Stimulated activated CD4-positive, alpha-beta T cell treated with anti-CD3 and anti-CD28 coated beads, Interleukin-15, amount 100 ng/mL, for 24 hours (primary cell): Measurements from ENCODE around the gene CCR9.

Experiments used
- DNase-seq: peaks from one replicate; pipeline ENCODE4 v3.0.0-alpha.2; 2020

Gene CCR9

DNA sequence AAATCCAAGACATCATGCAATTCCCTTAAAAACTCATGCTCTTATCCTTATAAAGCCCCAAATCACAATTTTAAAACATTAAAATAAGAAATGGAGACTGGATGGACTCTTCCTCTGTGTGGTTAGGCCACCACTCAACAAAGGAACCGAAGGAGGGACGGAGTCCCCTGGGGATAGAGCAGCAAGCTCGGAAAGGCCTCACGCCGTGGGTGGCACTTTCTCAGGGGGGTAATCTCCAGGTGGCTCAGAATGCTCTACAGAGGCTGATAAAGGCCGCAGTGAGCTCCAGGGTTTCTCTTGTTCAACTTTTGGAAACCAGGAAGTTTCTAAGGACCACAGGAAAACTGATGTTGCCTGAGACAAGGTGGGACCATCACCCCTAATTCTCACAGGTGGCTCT, 23.2 kb downstream of the CCR9 start:
- DNase-seq = no peak

DNA sequence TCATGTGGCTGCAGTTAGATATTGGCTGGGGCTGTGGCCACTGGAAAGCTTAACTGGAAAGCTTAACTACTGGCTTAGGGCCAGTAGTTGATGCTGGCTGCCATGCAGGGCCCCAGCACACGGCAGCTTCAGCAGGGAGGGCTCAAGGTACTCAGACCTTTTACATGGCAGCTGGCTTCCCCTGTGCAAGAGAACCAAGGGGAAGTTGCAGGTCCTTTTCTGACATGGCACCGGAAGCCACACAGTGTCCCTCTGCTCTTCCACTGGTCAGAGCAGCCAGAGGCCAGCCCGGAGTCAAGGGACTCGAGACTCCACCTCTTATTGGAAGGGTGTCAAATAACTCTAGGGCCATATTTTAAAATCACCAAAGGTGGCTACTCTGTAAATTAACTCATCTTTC, 24.5 kb downstream of the CCR9 start:
- DNase-seq = no peak

DNA sequence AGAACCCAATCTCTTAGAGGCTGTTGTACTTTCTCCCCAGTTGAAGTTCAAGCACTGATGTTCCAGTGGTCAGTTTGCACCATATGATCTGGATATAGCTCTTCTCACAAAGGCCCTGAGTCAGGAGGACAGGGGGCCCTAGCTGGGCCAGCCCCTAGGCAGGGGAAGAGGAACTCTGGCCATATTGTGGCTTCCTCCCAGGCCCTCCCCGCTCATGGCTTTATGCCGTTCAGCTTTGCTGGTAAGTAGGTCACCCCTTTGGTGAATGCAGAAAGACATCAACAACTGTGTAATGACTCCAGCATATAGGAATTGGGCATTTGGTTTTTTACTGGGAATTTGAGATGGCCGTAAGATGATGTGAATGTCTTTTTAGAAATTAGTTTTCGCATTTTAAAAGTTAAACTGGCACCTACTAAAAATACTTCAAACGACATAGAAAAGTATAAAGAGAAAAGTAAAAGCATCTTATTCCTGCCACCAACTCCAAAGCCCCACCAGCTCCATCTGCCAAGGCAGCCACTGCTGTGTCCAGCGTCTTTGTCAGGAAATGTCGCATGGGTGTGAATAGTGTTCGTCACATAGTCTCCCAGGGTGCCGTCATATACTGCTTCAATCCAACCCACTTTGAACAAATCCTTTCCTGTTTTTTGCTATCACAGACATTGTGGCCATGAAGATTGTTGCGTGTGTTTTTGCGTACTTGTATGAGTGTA, 25.3 kb downstream of the CCR9 start:
- DNase-seq = no peak

DNA sequence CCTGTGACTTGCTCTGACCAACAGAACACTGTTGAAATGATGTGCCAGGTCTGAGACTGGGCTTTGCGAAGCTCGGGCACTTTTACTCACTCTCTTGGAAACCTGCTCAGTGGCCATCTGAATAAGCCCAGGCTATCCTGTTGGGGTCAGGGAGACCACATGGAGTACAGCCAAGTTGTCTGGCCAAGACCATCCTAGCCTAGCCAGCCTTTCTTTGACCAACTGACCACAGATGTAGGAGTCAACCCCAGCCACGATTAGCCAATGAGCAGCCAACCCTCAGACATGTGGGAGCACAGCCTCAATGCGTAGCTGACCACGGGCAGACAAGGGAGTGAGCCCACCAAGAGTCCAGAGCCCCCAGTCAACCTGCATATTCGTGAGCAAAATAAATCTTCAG, 26.1 kb downstream of the CCR9 start:
- no peak for DNase-seq

- DNase-seq = no peak
Observed at GRCh38 chr3:45914362-45915058, 28.2 kb downstream of the CCR9 start.

DNA sequence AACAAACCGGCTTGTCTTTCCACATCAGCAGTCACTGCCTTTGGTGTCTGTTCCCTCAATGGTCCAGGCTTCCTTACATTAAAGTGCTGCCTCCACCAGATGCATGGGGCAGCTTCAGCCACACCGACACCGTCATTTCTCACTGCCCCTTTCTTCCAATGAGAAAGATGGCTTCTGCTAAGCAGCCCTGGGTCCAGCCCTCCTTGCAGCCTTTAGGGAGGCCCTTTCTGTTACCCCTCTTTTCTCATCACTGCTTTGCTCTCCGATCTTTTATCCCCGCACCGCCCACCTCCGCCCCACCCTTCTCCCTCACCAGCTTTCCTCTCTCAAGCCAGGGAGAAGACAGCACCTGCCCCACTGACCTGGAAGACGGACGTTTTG, 28.7 kb downstream of the CCR9 start:
- DNase-seq = no peak

- DNase-seq = peak; percentile 89
Observed at GRCh38 chr3:45915518-45916231, 29.3 kb downstream of the CCR9 start.

DNA sequence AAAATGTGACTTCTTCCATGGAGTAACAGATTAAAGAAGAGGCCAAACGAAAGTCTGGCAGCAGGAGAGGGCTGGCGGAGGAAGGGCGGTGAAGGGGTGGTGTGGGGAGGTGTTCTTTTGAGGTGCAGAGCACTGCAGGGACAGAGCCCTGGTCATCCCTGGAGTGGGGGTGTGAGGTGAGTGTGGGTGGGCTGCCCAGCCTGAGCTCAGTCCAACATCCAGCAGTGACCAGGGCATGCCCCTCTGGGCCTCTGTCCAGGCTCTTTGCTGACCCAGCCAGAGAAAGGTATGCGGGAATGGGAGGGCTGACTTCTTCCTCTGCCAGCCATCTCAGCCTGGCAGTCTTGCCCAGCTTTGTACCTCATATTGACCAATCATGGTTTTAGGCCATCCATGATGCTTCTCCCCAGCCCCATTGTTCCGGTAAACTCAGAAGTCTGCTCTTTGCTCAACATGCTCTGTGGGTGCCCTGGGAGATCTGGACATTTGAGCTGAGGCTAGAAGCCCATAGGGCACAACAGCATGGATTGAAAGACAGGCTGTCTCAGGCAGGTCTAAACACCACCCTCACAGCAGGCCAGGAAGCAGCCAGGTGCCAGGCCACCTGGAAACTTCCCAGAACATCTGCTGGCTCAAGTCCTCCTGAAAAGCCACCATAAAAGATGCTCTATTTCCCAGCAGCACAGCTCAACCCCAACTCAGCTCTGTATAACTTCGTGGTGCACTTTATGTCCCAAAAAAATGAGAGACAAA, 31.0 kb downstream of the CCR9 start:
- DNase-seq = no peak

DNA sequence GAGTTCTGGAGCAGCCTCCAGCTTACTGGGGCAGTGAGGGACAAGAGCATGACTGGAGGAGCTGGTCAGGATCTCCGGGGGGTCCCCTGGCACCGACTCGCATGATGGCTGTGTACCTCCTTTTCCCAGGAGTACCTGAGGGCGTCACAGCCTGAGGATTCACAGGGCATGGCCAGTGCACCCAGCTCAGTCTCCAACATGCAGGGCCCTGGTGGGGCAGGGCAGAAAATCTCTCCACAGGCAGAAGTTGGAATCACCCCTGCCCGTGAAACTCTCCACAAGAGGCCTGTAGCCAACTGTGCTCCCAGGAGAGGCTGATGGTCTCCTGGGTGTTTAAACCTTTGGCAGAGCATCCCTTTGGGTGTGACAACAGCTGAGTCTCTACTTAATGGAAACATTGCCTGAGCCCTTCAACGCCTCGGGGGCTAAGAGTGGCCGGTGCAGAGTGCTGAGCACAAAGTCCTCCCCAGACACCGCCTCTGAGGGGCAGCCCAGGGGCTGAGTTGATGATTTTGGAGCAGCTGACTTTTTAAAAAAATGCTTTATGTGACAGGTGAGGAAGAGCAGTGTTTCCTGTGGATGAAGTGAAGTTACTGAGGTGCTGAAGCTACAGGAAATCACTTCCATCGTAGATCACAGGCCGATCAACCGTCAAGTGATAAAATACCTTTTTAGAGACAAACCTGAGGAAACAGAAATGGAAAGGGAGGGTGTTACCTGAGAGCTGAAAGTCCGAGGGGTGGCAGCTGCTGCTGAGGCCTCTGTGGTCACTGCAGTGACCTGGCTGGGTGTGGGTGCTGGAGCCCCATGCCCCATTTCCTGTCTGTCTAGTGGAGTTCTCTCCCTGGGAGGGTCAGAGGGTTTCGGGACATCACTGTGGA, 35.1 kb downstream of the CCR9 start:
- DNase-seq = no peak

DNA sequence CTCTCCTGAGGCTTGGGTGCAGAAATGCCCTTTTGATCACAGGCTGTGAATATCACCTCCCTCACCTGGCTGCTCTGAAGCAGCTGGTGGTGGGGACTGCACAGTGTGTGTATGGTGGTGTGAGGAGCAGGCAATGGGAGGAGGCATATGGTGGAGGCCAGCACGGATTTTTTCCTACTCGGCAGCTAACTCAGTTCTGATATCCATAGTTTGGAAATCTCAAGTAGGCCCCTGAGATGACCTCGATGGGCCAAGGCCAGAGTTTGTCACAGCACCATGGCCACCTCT, 35.6 kb downstream of the CCR9 start:
- no peak for DNase-seq

DNA sequence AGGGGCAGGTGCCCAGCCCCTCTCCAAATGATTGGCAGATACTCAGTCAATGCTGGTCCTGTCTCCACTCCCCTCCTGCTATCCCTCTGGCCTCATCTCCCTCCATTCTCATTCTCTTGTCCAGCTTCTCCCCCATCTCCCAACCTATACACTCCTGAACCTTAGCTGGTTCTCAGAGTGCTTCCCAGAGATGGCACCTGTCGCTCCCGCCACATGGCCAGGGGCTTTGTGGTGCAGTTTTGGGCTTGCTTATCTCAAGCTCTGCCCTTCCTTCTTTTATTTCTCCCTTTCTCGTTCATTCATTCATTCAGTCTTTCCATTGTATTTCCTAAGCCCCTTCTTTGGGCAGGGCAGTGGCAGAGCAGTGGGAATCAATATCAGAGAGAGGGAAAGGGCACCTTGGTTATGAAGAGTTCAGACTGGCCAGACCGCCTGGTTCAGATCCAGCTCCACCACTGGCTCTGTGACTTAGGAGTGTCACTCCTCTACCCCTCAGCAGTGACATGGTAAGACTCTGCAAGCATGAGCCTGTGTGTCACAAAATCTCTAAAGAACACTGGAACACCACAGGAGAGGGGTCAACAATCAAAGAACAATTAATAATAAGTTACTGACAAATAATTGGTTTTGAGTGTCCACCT, 36.7 kb downstream of the CCR9 start:
- DNase-seq = no peak

DNA sequence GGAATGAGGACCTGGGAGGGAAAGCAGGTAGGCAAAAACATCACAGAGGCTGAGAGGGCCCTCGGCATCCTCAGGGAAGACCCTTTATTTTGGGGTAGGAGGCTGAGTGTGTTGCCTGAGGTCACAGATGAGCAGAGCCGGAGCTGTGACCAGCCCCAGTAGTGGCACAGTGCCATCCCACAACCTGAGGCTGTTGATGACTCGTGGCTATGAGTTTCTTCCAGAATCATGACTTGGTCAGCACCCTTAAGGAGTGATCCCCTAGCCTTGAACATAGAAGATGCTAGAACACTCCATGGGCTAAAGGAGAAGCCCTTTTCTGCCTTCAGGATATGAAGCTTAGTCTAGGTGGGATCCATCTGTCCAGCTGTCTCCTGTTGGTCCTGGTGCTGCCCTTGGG, 37.4 kb downstream of the CCR9 start:
- DNase-seq = no peak

GRCh38 chr3:45927881-45928280, 41.5 kb downstream of the CCR9 start:
- DNase-seq = no peak

DNA sequence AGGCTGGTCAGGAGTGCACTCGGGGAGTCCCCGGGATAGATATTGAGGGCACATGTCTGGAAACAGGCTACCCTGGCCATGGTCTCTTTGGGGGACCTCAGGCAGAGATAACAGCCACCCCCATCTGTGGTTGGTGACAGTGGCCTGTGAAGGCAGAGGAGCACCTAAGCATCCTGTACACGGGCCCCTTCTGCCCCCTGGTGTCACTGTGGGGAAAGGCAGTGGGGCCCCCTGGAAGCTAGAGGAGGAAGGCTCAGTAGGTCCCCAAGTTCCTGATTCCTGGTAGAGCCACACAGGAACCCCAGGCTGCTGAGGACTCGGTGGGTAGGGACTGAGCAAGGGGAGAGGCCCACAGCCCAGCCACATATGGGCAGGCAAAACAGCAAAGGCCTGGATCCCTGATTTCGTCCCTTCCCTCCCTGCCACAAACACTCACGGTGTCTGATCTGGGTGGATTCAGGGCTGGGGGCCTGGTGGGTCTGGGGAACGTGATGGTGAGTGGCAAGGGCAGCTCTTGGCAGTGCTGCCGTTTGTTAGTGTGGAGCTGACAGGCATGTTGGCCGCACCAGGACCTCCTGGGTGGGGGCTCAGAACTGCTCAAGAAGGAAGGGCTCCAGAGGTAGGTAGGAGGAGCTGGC, 42.8 kb downstream of the CCR9 start:
- DNase-seq = peak; percentile 77

- DNase-seq = no peak
Observed at GRCh38 chr3:45931496-45931895, 45.2 kb downstream of the CCR9 start.

DNA sequence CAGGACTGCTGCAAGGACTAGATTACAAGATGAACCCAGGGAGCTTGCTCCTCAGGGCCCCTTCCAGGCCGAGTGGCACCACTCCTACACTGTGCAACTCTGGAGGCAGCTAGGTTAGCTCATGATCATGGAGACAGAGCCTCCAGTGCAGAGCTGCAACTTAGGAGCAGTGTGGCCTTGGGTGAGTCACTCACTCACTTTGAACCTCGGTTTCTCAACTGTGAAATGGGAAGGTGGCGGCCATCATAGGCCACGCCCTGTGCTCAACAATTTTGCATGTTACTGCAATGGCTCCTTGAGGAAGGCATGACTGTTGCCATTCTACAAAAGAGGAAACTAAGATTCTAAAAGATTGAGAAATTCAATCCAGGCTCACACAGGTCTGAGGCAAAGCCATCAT, 45.8 kb downstream of the CCR9 start:
- DNase-seq = no peak

- no peak for DNase-seq
Observed at GRCh38 chr3:45933591-45933990, 47.2 kb downstream of the CCR9 start.

DNA sequence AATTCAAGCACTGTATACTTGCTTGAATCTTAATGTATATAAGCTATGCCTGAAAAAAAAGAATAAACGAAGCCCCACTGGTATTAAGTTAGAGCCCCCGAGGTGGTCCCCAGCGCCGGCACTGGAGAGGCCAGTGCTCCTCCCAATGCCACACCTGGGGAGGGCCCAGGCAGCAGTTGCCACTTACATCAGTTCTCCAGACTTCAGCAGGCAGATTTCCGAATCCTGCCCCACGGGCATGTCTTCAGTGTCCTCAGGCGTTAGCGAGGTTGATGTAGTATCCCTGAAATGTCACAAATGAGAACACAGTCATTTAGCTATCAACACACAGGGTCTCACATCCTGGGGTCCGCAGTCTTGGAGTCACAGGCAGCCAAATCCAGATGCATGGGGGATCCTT, 49.9 kb downstream of the CCR9 start:
- no peak for DNase-seq

DNA sequence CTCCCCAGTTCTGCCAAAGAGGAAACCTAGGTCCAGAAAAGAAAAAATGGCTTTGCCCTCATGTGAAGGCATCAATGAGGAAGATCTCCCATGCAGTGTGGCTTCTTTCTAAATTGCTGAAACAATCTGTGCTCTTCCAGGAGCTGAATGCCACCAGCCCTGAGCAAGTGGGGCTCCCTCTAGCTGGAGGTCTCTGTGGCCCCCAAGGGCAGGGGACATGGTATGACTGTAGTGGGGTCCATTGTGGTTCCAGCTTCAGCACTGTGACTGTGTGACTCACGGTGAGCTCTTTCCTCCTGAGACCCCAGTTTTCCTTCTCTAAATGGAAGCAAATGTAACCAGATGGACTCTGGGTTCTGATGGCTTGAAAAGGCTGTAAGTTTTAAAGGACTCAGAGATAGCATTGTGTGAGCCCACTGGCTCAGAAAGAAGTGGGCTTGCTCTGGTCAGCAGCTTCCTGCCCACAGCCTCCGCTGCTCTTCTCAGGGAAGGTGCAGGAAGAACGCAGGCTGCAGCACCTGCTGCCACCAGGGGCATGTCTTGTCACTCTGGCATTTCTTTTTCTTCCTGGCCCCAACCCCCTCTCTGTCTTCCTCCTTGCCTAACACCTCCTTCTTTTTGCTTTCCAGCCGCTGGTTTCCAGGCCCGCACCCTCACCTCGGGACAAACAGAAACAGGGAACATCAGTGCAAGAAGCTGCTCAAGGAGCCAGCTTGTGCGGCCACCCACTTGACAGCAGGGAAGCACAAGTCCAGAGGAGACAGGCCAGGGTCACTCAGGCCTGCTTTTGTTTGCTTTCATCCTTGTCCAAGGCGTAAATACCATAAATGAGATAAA, 51.1 kb downstream of the CCR9 start:
- DNase-seq = no peak

DNA sequence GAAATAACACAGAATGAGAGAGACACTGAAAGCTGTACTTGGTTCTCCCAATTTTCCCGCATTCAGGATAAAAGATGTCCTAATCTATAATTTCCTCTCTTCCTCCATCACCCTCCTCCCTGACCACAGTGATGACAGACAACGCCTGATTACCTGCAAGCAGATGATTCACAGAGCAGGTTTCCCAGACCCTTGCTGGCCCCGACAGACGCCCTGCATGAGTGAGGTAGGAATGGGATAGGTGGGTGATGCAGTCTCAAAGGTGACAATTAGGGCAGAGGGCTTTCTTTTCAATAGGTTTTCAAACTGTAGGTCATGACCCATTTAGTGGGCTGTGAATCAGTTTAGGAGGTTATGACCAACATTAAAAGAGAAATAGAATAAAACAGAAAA, 51.7 kb downstream of the CCR9 start:
- DNase-seq = no peak

- peak; percentile 92 for DNase-seq
Observed at GRCh38 chr3:45938864-45939263, 52.5 kb downstream of the CCR9 start.
